ENCODE data around the gene OCRL. TPM values are rescaled to one million over a fixed set of nuclear protein-coding genes. Genes with fewer than 3 reads are reported as not detected.

OCRL gene
- total RNA-seq, 1 experiment from 2014 or later, result 24.2 TPM

GRCh38 chrX:129512409-129512808, 27.6 kb upstream of the OCRL start:
- Histone ChIP-seq H3K9me3 (no peaks in the 10 kb centered on the region), H3K27me3 (replicated peaks; ENCODE audit: control insufficient read depth, insufficient read depth, low read length) (no peaks in the 10 kb centered on the region), H3K4me3 (ENCODE audit: low read depth, low read length) (no peak overlapping the region), H3K36me3 (ENCODE audit: control insufficient read depth, insufficient read depth, low read length) (no peaks in the 10 kb centered on the region), H3K4me1 (no peaks in the 10 kb centered on the region)
- Mint-ChIP-seq H3K9me3 (ENCODE audit: unreplicated experiment) (no peaks in the 10 kb centered on the region), H3K27me3 (ENCODE audit: insufficient read depth, unreplicated experiment) (no peaks in the 10 kb centered on the region), H3K36me3 (ENCODE audit: insufficient read depth, unreplicated experiment) (peaks cover 9% of the 10 kb centered on the region), H3K4me3 (ENCODE audit: unreplicated experiment) (no peak overlapping the region), H3K27ac (ENCODE audit: unreplicated experiment) (no peak overlapping the region), H3K4me1 (ENCODE audit: low read depth, unreplicated experiment) (no peaks in the 10 kb centered on the region)
- intact Hi-C loops (cut with micrococcal nuclease; ENCODE audit: unreplicated experiment), result no loop called here
- BruUV-seq (replicated peaks), result no TSS peak
- CTCF ChIA-PET, result no interaction called here
- no peak for DNase-seq
- POLR2A ChIA-PET, result no interaction called here
- TF ChIP-seq, protein P1, sequence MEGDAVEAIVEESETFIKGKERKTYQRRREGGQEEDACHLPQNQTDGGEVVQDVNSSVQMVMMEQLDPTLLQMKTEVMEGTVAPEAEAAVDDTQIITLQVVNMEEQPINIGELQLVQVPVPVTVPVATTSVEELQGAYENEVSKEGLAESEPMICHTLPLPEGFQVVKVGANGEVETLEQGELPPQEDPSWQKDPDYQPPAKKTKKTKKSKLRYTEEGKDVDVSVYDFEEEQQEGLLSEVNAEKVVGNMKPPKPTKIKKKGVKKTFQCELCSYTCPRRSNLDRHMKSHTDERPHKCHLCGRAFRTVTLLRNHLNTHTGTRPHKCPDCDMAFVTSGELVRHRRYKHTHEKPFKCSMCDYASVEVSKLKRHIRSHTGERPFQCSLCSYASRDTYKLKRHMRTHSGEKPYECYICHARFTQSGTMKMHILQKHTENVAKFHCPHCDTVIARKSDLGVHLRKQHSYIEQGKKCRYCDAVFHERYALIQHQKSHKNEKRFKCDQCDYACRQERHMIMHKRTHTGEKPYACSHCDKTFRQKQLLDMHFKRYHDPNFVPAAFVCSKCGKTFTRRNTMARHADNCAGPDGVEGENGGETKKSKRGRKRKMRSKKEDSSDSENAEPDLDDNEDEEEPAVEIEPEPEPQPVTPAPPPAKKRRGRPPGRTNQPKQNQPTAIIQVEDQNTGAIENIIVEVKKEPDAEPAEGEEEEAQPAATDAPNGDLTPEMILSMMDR (IDR thresholded peaks at IDR 0.05; ENCODE audit: insufficient read depth in 1 of 2, low read depth in 1 of 2, low read length in 1 of 2, severe bottlenecking in 1 of 2, unreplicated experiment in 1 of 2), result no peak

GRCh38 chrX:129516402-129516801, 23.7 kb upstream of the OCRL start:
- Mint-ChIP-seq H3K36me3 (ENCODE audit: insufficient read depth, unreplicated experiment) (peaks cover 9% of the 10 kb centered on the region), H3K27me3 (ENCODE audit: insufficient read depth, unreplicated experiment) (no peaks in the 10 kb centered on the region), H3K4me1 (ENCODE audit: low read depth, unreplicated experiment) (no peaks in the 10 kb centered on the region), H3K27ac (ENCODE audit: unreplicated experiment) (no peak overlapping the region), H3K4me3 (ENCODE audit: unreplicated experiment) (no peak overlapping the region), H3K9me3 (ENCODE audit: unreplicated experiment) (no peaks in the 10 kb centered on the region)
- no TSS peak for BruUV-seq (replicated peaks)
- POLR2A ChIA-PET, result no interaction called here
- Histone ChIP-seq H3K27me3 (replicated peaks; ENCODE audit: control insufficient read depth, insufficient read depth, low read length) (no peaks in the 10 kb centered on the region), H3K4me1 (no peaks in the 10 kb centered on the region), H3K36me3 (ENCODE audit: control insufficient read depth, insufficient read depth, low read length) (no peaks in the 10 kb centered on the region), H3K9me3 (no peaks in the 10 kb centered on the region), H3K4me3 (ENCODE audit: low read depth, low read length) (no peak overlapping the region)
- DNase-seq, result no peak
- intact Hi-C loops (cut with micrococcal nuclease; ENCODE audit: unreplicated experiment), result no loop called here
- CTCF ChIA-PET, result no interaction called here
- TF ChIP-seq, protein P1 (IDR thresholded peaks at IDR 0.05; ENCODE audit: insufficient read depth in 1 of 2, low read depth in 1 of 2, low read length in 1 of 2, severe bottlenecking in 1 of 2, unreplicated experiment in 1 of 2), result no peak

DNA sequence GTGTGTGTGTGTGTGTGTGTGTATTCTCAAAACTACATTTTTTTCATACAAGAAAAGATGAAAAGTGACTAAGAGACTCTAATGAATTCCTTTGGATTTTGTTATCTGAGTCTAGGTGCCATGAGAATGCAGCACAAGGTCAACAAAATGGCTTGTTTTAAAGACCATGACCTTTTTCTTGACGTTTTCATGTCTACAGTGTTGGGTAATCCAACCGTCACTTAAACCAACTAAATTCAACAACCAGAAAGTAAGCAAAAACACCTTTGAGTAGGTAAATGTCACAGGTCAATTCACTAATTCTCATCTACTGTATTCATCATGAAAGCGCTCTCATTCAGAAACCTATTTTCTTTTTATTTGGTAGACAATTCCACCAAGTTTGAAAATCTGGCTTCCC, 19.9 kb upstream of the OCRL start:
- H3K4me3 Mint-ChIP-seq (ENCODE audit: unreplicated experiment), result no peak overlapping the region
- H3K9me3 Mint-ChIP-seq (ENCODE audit: unreplicated experiment), result no peaks in the 10 kb centered on the region

More for the DNA sequence above, 19.9 kb upstream of the OCRL start:
- no TSS peak for BruUV-seq (replicated peaks)
- Mint-ChIP-seq H3K27ac (ENCODE audit: unreplicated experiment) (no peak overlapping the region), H3K27me3 (ENCODE audit: insufficient read depth, unreplicated experiment) (no peaks in the 10 kb centered on the region), H3K36me3 (ENCODE audit: insufficient read depth, unreplicated experiment) (peaks cover 5% of the 10 kb centered on the region), H3K4me1 (ENCODE audit: low read depth, unreplicated experiment) (no peaks in the 10 kb centered on the region)
- TF ChIP-seq, protein P1 (IDR thresholded peaks at IDR 0.05; ENCODE audit: insufficient read depth in 1 of 2, low read depth in 1 of 2, low read length in 1 of 2, severe bottlenecking in 1 of 2, unreplicated experiment in 1 of 2), result no peak
- no peak overlapping the region for H3K4me3 ChIP-seq (ENCODE audit: low read depth, low read length)
- ChIA-PET CTCF (no interaction called here), POLR2A (no interaction called here)
- H3K4me1 ChIP-seq, result no peaks in the 10 kb centered on the region
- H3K27me3 ChIP-seq (replicated peaks; ENCODE audit: control insufficient read depth, insufficient read depth, low read length), result no peaks in the 10 kb centered on the region
- DNase-seq, result no peak
- intact Hi-C loops (cut with micrococcal nuclease; ENCODE audit: unreplicated experiment), result no loop called here
- H3K9me3 ChIP-seq, result no peaks in the 10 kb centered on the region
- H3K36me3 ChIP-seq (ENCODE audit: control insufficient read depth, insufficient read depth, low read length), result no peaks in the 10 kb centered on the region
